A673 (cell line): ENCODE data around the gene KRTAP12-4.
"Not testable (repeated sequence)": the region's sequence is repeated elsewhere in the genome, so short reads cannot be mapped to it uniquely, and the experiment has no call there.

Source experiments
- EZH2 ChIP-seq: fragments of 200-600 bp; sonication (generic); IDR thresholded peaks from 2 replicates; pipeline ENCODE4 v1.6.1; 2017; ENCODE audit warnings: borderline replicate concordance, low read depth, mild to moderate bottlenecking, mixed read lengths, antibody characterized with exemption, low read length; ENCODE audit not compliant: poor library complexity, severe bottlenecking
- TF ChIP-seq, protein P1 (sequence below): fragments of 300-800, 200-600 bp; sonication (generic); conservative IDR thresholded peaks from 2 replicates; pipeline ENCODE4 v1.5.1; 2017; ENCODE audit warnings: low read depth, mild to moderate bottlenecking, antibody characterized with exemption, low read length, moderate library complexity, mixed read lengths

DNA sequence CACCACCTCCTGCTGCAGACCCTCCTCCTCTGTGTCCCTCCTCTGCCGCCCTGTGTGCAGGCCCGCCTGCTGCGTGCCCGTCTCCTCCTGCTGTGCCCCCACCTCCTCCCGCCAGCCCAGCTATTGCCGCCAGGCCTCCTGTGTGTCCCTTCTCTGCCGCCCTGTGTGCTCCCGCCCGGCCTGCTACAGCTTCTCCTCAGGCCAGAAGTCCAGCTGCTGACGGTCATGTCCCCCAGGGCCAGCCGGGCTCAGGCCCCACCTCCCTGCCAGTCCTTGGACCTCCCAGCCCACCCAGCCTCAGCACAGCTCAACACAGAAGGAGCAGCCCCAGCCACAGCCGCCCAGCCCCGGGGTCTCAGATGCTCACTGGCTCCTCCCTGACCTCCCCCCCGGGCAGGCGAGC, 26.6 kb downstream of the KRTAP12-4 start:
- TF ChIP-seq, protein P1, sequence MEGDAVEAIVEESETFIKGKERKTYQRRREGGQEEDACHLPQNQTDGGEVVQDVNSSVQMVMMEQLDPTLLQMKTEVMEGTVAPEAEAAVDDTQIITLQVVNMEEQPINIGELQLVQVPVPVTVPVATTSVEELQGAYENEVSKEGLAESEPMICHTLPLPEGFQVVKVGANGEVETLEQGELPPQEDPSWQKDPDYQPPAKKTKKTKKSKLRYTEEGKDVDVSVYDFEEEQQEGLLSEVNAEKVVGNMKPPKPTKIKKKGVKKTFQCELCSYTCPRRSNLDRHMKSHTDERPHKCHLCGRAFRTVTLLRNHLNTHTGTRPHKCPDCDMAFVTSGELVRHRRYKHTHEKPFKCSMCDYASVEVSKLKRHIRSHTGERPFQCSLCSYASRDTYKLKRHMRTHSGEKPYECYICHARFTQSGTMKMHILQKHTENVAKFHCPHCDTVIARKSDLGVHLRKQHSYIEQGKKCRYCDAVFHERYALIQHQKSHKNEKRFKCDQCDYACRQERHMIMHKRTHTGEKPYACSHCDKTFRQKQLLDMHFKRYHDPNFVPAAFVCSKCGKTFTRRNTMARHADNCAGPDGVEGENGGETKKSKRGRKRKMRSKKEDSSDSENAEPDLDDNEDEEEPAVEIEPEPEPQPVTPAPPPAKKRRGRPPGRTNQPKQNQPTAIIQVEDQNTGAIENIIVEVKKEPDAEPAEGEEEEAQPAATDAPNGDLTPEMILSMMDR, result not testable (repeated sequence)
- not testable (repeated sequence) for TF ChIP-seq EZH2
